HEK293 (cell line): ENCODE results near the gene LAMB1.

ENCODE experiments used
- EGR2 ChIP-seq: fragments of 450-650 bp; formaldehyde crosslinking; IDR thresholded peaks from 2 replicates; pipeline ENCODE4 v1.5.1; 2016; ENCODE audit warnings: low read depth, missing biosample characterization, missing genetic modification characterization
- KLF1 ChIP-seq: fragments of 450-650 bp; formaldehyde crosslinking; IDR thresholded peaks from 2 replicates; pipeline ENCODE4 v1.5.1; 2016; ENCODE audit warnings: missing biosample characterization, missing genetic modification characterization
- KLF8 ChIP-seq: fragments of 450-650 bp; formaldehyde crosslinking; IDR thresholded peaks from 2 replicates; pipeline ENCODE4 v1.5.1; 2016; ENCODE audit warnings: missing biosample characterization, missing genetic modification characterization
- KLF9 ChIP-seq: fragments of 450-650 bp; formaldehyde crosslinking; IDR thresholded peaks from 2 replicates; pipeline ENCODE4 v1.5.1; 2016; ENCODE audit warnings: missing biosample characterization, missing genetic modification characterization, low read depth
- MZF1 ChIP-seq: fragments of 450-650 bp; formaldehyde crosslinking; IDR thresholded peaks from 2 replicates; pipeline ENCODE4 v1.5.1; 2017; ENCODE audit warnings: missing biosample characterization, missing genetic modification characterization, borderline replicate concordance
- PRDM1 ChIP-seq: fragments of 450-650 bp; formaldehyde crosslinking; IDR thresholded peaks from 2 replicates; pipeline ENCODE4; 2016; ENCODE audit warnings: missing biosample characterization, missing genetic modification characterization
- REPIN1 ChIP-seq: fragments of 450-650 bp; formaldehyde crosslinking; IDR thresholded peaks from 2 replicates; pipeline ENCODE4 v1.5.1; 2017; ENCODE audit warnings: missing biosample characterization, missing genetic modification characterization, low read depth
- SP3 ChIP-seq: fragments of 450-650 bp; formaldehyde crosslinking; IDR thresholded peaks from 2 replicates; pipeline ENCODE4 v1.5.1; 2016; ENCODE audit warnings: missing biosample characterization, missing genetic modification characterization
- ZBTB21 ChIP-seq: fragments of 450-650 bp; formaldehyde crosslinking; IDR thresholded peaks from 2 replicates; pipeline ENCODE4 v1.5.1; 2017; ENCODE audit warnings: missing biosample characterization, missing genetic modification characterization
- ZBTB26 ChIP-seq: fragments of 450-650 bp; formaldehyde crosslinking; optimal IDR thresholded peaks from 2 replicates; pipeline ENCODE3; 2016; ENCODE audit warnings: missing biosample characterization, mild to moderate bottlenecking, missing genetic modification characterization
- ZBTB48 ChIP-seq: fragments of 450-650 bp; formaldehyde crosslinking; IDR thresholded peaks from 2 replicates; pipeline ENCODE4 v1.5.1; 2016; ENCODE audit warnings: missing biosample characterization, missing genetic modification characterization
- ZBTB8A ChIP-seq: fragments of 450-650 bp; formaldehyde crosslinking; IDR thresholded peaks from 2 replicates; pipeline ENCODE4 v1.5.1; 2016; ENCODE audit warnings: missing biosample characterization, missing genetic modification characterization
- ZEB2 ChIP-seq: fragments of 450-650 bp; formaldehyde crosslinking; IDR thresholded peaks from 2 replicates; pipeline ENCODE4 v1.5.1; 2016; ENCODE audit warnings: missing biosample characterization, missing genetic modification characterization
- ZFP37 ChIP-seq: fragments of 450-650 bp; formaldehyde crosslinking; IDR thresholded peaks from 2 replicates; pipeline ENCODE4 v1.5.1; 2016; ENCODE audit warnings: missing biosample characterization, missing genetic modification characterization
- ZFP69B ChIP-seq: fragments of 450-650 bp; formaldehyde crosslinking; IDR thresholded peaks from 2 replicates; pipeline ENCODE4 v1.5.1; 2016; ENCODE audit warnings: missing biosample characterization, missing genetic modification characterization
- ZNF121 ChIP-seq: fragments of 450-650 bp; formaldehyde crosslinking; IDR thresholded peaks from 2 replicates; pipeline ENCODE4 v1.5.1; 2016; ENCODE audit warnings: missing biosample characterization, missing genetic modification characterization
- ZNF16 ChIP-seq: fragments of 450-650 bp; formaldehyde crosslinking; IDR thresholded peaks from 2 replicates; pipeline ENCODE4 v1.5.1; 2016; ENCODE audit warnings: low read depth, missing biosample characterization, missing genetic modification characterization
- ZNF324 ChIP-seq: fragments of 450-650 bp; formaldehyde crosslinking; IDR thresholded peaks from 2 replicates; pipeline ENCODE4 v1.5.1; 2016; ENCODE audit warnings: missing biosample characterization, missing genetic modification characterization
- ZNF335 ChIP-seq: fragments of 450-650 bp; formaldehyde crosslinking; conservative IDR thresholded peaks from 2 replicates; pipeline ENCODE4 v1.5.1; 2016; ENCODE audit warnings: missing biosample characterization, missing genetic modification characterization
- ZNF558 ChIP-seq: fragments of 450-650 bp; formaldehyde crosslinking; IDR thresholded peaks from 2 replicates; pipeline ENCODE4 v1.5.1; 2016; ENCODE audit warnings: missing biosample characterization, missing genetic modification characterization
- ZNF561 ChIP-seq: fragments of 450-650 bp; IDR thresholded peaks from 2 replicates; pipeline ENCODE4 v1.5.1; 2018; ENCODE audit warnings: missing biosample characterization, missing genetic modification characterization, borderline replicate concordance
- ZNF600 ChIP-seq: fragments of 450-650 bp; formaldehyde crosslinking; IDR thresholded peaks from 2 replicates; pipeline ENCODE4 v1.5.1; 2016; ENCODE audit warnings: missing biosample characterization, missing genetic modification characterization
- ZNF629 ChIP-seq: fragments of 450-650 bp; formaldehyde crosslinking; IDR thresholded peaks from 2 replicates; pipeline ENCODE4 v1.5.1; 2017; ENCODE audit warnings: missing biosample characterization, missing genetic modification characterization
- ZNF692 ChIP-seq: fragments of 450-650 bp; formaldehyde crosslinking; IDR thresholded peaks from 2 replicates; pipeline ENCODE4 v1.5.1; 2016; ENCODE audit warnings: missing biosample characterization, missing genetic modification characterization
- ZNF76 ChIP-seq: fragments of 450-650 bp; formaldehyde crosslinking; IDR thresholded peaks from 2 replicates; pipeline ENCODE4; 2016; ENCODE audit warnings: low read depth, missing biosample characterization, missing genetic modification characterization, borderline replicate concordance
- ZNF791 ChIP-seq: fragments of 450-650 bp; formaldehyde crosslinking; IDR thresholded peaks from 2 replicates; pipeline ENCODE4 v1.5.1; 2016; ENCODE audit warnings: missing biosample characterization, missing genetic modification characterization
- ZNF837 ChIP-seq: fragments of 450-650 bp; formaldehyde crosslinking; IDR thresholded peaks from 2 replicates; pipeline ENCODE4 v1.5.1; 2016; ENCODE audit warnings: missing biosample characterization, missing genetic modification characterization
- ZSCAN4 ChIP-seq: fragments of 450-650 bp; formaldehyde crosslinking; IDR thresholded peaks from 2 replicates; pipeline ENCODE4 v1.5.1; 2017; ENCODE audit warnings: missing biosample characterization, missing genetic modification characterization
- TF ChIP-seq, protein P1 (sequence below): fragments of 450-650 bp; formaldehyde crosslinking; IDR thresholded peaks from 2 replicates; pipeline ENCODE4 v1.5.1; 2016; ENCODE audit warnings: missing biosample characterization, missing genetic modification characterization
- TF ChIP-seq, protein P2 (sequence below): fragments of 450-650 bp; formaldehyde crosslinking; IDR thresholded peaks from 2 replicates; pipeline ENCODE4 v1.5.1; 2016; ENCODE audit warnings: missing biosample characterization, missing genetic modification characterization, low read depth
- TF ChIP-seq, protein P3 (sequence below): fragments of 450-650 bp; formaldehyde crosslinking; IDR thresholded peaks from 2 replicates; pipeline ENCODE4 v1.5.1; 2017; ENCODE audit warnings: missing biosample characterization, mild to moderate bottlenecking, missing genetic modification characterization, moderate library complexity
- TF ChIP-seq, protein P4 (sequence below): fragments of 450-650 bp; formaldehyde crosslinking; IDR thresholded peaks from 2 replicates; pipeline ENCODE4 v1.5.1; 2016; ENCODE audit warnings: missing biosample characterization, missing genetic modification characterization

Gene LAMB1

DNA sequence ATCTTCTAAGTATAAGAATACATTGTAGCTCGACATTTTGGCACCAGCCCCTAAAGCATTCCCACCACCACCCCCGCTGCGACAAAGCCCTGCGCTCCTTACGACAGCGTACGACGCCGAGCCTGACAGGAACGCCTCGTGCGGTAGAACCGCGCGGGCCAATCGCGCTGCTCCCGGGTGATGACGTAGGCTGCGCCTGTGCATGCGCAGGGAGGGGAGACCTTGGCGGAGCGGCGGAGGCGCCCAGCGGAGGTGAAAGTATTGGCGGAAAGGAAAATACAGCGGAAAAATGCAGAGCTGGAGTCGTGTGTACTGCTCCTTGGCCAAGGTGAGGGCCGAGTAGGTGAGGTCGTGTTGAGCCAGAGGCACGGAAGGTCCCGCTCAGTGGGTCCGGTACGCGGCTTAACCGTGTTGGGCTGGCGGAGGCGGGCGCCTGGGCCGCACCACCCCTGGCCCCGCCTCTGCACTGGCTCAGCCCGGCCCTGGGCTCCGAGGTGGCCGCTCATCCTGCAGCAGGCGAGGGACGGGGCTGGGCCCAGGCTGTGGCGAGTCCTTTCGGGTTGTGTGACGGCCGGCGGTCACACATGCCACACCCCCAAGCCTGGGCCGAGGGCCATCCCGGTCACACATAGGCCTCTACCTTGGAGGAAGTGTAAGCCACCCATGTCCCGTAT is 111.9 kb downstream of the LAMB1 start, which contains the start of gene DLD (continued):
- TF ChIP-seq, protein P1, sequence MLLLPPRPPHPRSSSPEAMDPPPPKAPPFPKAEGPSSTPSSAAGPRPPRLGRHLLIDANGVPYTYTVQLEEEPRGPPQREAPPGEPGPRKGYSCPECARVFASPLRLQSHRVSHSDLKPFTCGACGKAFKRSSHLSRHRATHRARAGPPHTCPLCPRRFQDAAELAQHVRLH (tag by site-specific recombination): peak; percentile 70; the same call in 1 of the 2 replicates
- peak; percentile 83 for TF ChIP-seq SP3 (tag by site-specific recombination)
- no peak for TF ChIP-seq MZF1
- peak; percentile 86 for TF ChIP-seq ZEB2 (tag by site-specific recombination)
- TF ChIP-seq ZFP37: peak; percentile 91
- TF ChIP-seq ZBTB26: peak; percentile 80
- TF ChIP-seq KLF1 (tag by site-specific recombination): peak; percentile 32; the same call in 1 of the 2 replicates
- peak; percentile 88 for TF ChIP-seq ZBTB21 (tag by site-specific recombination)
- TF ChIP-seq PRDM1: peak; percentile 86
- TF ChIP-seq ZNF791 (tag by site-specific recombination): no peak
- TF ChIP-seq ZNF121 (tag by site-specific recombination): 0 out of 2 replicates have a peak, but pooled peaks have one; percentile 52
- TF ChIP-seq ZNF692 (tag by site-specific recombination): peak; percentile 72
- TF ChIP-seq ZNF629: peak; percentile 94
- TF ChIP-seq ZNF558: no peak
- peak; percentile 89 for TF ChIP-seq ZNF600
- TF ChIP-seq ZBTB48 (tag by site-specific recombination): peak; percentile 19; the same call in 1 of the 2 replicates
- TF ChIP-seq, protein P2, sequence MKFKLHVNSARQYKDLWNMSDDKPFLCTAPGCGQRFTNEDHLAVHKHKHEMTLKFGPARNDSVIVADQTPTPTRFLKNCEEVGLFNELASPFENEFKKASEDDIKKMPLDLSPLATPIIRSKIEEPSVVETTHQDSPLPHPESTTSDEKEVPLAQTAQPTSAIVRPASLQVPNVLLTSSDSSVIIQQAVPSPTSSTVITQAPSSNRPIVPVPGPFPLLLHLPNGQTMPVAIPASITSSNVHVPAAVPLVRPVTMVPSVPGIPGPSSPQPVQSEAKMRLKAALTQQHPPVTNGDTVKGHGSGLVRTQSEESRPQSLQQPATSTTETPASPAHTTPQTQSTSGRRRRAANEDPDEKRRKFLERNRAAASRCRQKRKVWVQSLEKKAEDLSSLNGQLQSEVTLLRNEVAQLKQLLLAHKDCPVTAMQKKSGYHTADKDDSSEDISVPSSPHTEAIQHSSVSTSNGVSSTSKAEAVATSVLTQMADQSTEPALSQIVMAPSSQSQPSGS (tag by site-specific recombination): peak; percentile 90
- TF ChIP-seq ZNF561: peak; percentile 73; the same call in 1 of the 2 replicates
- peak; percentile 43 for TF ChIP-seq ZFP69B (tag by site-specific recombination)
- TF ChIP-seq ZNF837 (tag by site-specific recombination): no peak
- TF ChIP-seq REPIN1 (tag by site-specific recombination): no peak
- TF ChIP-seq, protein P3, sequence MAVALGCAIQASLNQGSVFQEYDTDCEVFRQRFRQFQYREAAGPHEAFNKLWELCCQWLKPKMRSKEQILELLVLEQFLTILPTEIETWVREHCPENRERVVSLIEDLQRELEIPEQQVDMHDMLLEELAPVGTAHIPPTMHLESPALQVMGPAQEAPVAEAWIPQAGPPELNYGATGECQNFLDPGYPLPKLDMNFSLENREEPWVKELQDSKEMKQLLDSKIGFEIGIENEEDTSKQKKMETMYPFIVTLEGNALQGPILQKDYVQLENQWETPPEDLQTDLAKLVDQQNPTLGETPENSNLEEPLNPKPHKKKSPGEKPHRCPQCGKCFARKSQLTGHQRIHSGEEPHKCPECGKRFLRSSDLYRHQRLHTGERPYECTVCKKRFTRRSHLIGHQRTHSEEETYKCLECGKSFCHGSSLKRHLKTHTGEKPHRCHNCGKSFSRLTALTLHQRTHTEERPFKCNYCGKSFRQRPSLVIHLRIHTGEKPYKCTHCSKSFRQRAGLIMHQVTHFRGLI: peak; percentile 91
- TF ChIP-seq, protein P4, sequence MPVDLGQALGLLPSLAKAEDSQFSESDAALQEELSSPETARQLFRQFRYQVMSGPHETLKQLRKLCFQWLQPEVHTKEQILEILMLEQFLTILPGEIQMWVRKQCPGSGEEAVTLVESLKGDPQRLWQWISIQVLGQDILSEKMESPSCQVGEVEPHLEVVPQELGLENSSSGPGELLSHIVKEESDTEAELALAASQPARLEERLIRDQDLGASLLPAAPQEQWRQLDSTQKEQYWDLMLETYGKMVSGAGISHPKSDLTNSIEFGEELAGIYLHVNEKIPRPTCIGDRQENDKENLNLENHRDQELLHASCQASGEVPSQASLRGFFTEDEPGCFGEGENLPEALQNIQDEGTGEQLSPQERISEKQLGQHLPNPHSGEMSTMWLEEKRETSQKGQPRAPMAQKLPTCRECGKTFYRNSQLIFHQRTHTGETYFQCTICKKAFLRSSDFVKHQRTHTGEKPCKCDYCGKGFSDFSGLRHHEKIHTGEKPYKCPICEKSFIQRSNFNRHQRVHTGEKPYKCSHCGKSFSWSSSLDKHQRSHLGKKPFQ (tag by site-specific recombination): peak; percentile 73; the same call in 1 of the 2 replicates
- peak; percentile 95 for TF ChIP-seq ZNF335 (tag by site-specific recombination)
- TF ChIP-seq KLF9 (tag by site-specific recombination): peak; percentile 88
- peak; percentile 92 for TF ChIP-seq ZBTB8A
- 0 out of 2 replicates have a peak, but pooled peaks have one; percentile 42 for TF ChIP-seq ZNF324 (tag by site-specific recombination)
- TF ChIP-seq KLF8 (tag by site-specific recombination): no peak
- peak; percentile 55; the same call in 1 of the 2 replicates for TF ChIP-seq ZNF76
- no peak for TF ChIP-seq ZNF16 (tag by site-specific recombination)
- TF ChIP-seq EGR2 (tag by site-specific recombination): peak; percentile 59; the same call in 1 of the 2 replicates
- 0 out of 2 replicates have a peak, but pooled peaks have one; percentile 23 for TF ChIP-seq ZSCAN4 (tag by site-specific recombination)
